Tibial nerve (tissue), 4 donors: ENCODE measurements around the gene RPE. TPM values are rescaled to one million over a fixed set of nuclear protein-coding genes. Genes with fewer than 3 reads are reported as not detected.

Experiments
- DNase-seq, 2 donors: peaks; one replicate each; pipeline ENCODE4 v3.0.0-alpha.2; 2019; ENCODE audit warnings: low spot score in 2 of 2
- H3K27ac ChIP-seq, 4 donors: fragments of 200-600 bp; sonication (generic) in 3 of 4; one replicate each; pipeline ENCODE4 v1.5.1; 2017 to 2019; ENCODE audit warnings: mild to moderate bottlenecking in 1 of 4
- H3K27me3 ChIP-seq, 2 donors: fragments of 200-600 bp; sonication (generic) in 1 of 2; one replicate each; pipeline versions ENCODE4 v1.5.1 to v1.6.0; 2017 to 2019
- H3K36me3 ChIP-seq, 3 donors: fragments of 200-600 bp; sonication (generic); one replicate each; pipeline ENCODE4 v1.5.1; 2018 to 2019
- H3K4me1 ChIP-seq, 4 donors: fragments of 200-600 bp; sonication (generic) in 3 of 4; one replicate each; pipeline ENCODE4 v1.5.1; 2017 to 2019
- H3K4me3 ChIP-seq, 4 donors: fragments of 200-600 bp; sonication (generic) in 3 of 4; one replicate each; pipeline ENCODE4 v1.5.1; 2017 to 2019; ENCODE audit warnings: mild to moderate bottlenecking in 1 of 4, moderate library complexity in 1 of 4
- H3K9me3 ChIP-seq, 4 donors: fragments of 200-600 bp; sonication (generic) in 3 of 4; one replicate each; pipeline ENCODE4 v1.5.1; 2017 to 2019
- EP300 ChIP-seq, 2 donors: sonication (generic); formaldehyde crosslinking; IDR thresholded peaks; one replicate each; pipeline ENCODE4 v1.6.1; 2017; ENCODE audit warnings: antibody characterized with exemption in 2 of 2, mild to moderate bottlenecking in 1 of 2
- POLR2A ChIP-seq, 2 donors: fragments of 450-650 bp; IDR thresholded peaks; one replicate each; pipeline ENCODE4 v1.6.1; 2017; ENCODE audit warnings: antibody characterized with exemption in 2 of 2, mild to moderate bottlenecking in 2 of 2, moderate library complexity in 2 of 2
- WGBS, 2 donors: methylation state at CpG; one replicate each; pipeline ENCODE4 v1.1.5; 2018; 5-methylcytosine and 5-hydroxymethylcytosine counted together
- total RNA-seq, 4 donors: library from RNA; depleted of rRNA; stranded (reverse); fragments of >200 nt; gene quantifications; one replicate each; pipeline ENCODE4 v1.1.0, GENCODE V29; 2016
- TF ChIP-seq, protein P1 (sequence below), 5 experiments: fragments of 200-600 bp in 3 of 5; fragments of 450-650 bp in 2 of 5; sonication (generic) in 3 of 5; IDR thresholded peaks; one replicate each; pipeline ENCODE4 v1.5.1; 2016 to 2019; ENCODE audit warnings: antibody characterized with exemption in 5 of 5, mild to moderate bottlenecking in 3 of 5, moderate library complexity in 2 of 5

RPE gene
- total RNA-seq, 4 donors from 2014 or later: 42.0 to 83.0 (median 58.5) TPM

GRCh38 chr2:210009126-210009525 is 6.7 kb downstream of the RPE start:
- WGBS, 2 donors: 78 to 80% methylated on average over 6 of the region's 6 CpGs
- TF ChIP-seq, protein P1, sequence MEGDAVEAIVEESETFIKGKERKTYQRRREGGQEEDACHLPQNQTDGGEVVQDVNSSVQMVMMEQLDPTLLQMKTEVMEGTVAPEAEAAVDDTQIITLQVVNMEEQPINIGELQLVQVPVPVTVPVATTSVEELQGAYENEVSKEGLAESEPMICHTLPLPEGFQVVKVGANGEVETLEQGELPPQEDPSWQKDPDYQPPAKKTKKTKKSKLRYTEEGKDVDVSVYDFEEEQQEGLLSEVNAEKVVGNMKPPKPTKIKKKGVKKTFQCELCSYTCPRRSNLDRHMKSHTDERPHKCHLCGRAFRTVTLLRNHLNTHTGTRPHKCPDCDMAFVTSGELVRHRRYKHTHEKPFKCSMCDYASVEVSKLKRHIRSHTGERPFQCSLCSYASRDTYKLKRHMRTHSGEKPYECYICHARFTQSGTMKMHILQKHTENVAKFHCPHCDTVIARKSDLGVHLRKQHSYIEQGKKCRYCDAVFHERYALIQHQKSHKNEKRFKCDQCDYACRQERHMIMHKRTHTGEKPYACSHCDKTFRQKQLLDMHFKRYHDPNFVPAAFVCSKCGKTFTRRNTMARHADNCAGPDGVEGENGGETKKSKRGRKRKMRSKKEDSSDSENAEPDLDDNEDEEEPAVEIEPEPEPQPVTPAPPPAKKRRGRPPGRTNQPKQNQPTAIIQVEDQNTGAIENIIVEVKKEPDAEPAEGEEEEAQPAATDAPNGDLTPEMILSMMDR (IDR thresholded peaks at IDR 0.05): no peak
- TF ChIP-seq EP300 (IDR thresholded peaks at IDR 0.05) (no peak), POLR2A (IDR thresholded peaks at IDR 0.05) (no peak)
- H3K36me3 ChIP-seq: peaks cover 0 to 38% (median 0%) of the 10 kb centered on the region in 3 donors

GRCh38 chr2:210009896-210010295 is 7.5 kb downstream of the RPE start:
- no peak for DNase-seq
- no peaks in the 10 kb centered on the region for H3K9me3 ChIP-seq
- no peaks in the 10 kb centered on the region for H3K27me3 ChIP-seq
- no peak for TF ChIP-seq POLR2A (IDR thresholded peaks at IDR 0.05)
- TF ChIP-seq, protein P1 (IDR thresholded peaks at IDR 0.05): no peak
- no peak for TF ChIP-seq EP300 (IDR thresholded peaks at IDR 0.05)
- H3K36me3 ChIP-seq: peaks cover 0 to 46% (median 0%) of the 10 kb centered on the region in 3 donors
- no peak overlapping the region for H3K4me3 ChIP-seq
- peaks cover 0 to 34% (median 6%) of the 10 kb centered on the region in 4 donors for H3K4me1 ChIP-seq
- 83 to 85% methylated on average over 3 of the region's 3 CpGs for WGBS, 2 donors
- no peak overlapping the region for H3K27ac ChIP-seq

More at GRCh38 chr2:210009126-210009525, 6.7 kb downstream of the RPE start:
- H3K9me3 ChIP-seq: no peaks in the 10 kb centered on the region
- H3K4me1 ChIP-seq: peaks cover 0 to 42% (median 8%) of the 10 kb centered on the region in 4 donors
- DNase-seq: no peak
- no peaks in the 10 kb centered on the region for H3K27me3 ChIP-seq
- H3K4me3 ChIP-seq: no peak overlapping the region
- no peak overlapping the region for H3K27ac ChIP-seq

DNA sequence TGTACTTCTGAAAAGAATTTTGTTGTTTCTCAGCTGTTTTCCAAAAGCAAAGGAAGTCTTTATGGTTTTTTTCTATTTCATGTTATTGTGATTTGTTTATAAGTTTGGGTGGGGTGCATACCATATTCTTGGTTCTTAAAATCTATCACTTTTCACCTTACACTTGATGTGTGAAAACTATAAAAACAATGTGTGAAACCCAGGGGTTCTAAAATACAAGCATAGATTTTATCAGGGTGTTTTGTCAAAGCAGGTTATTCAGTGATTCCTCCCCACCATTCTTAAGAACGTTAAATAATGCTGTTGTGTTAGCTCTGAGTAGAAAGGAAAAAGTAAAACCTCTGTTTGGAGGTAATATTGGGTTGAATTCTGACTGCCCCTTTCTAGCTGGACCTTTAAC is 17.7 kb downstream of the RPE start:
- Histone ChIP-seq H3K27me3 (no peaks in the 10 kb centered on the region), H3K27ac (no peak overlapping the region), H3K9me3 (no peaks in the 10 kb centered on the region), H3K36me3 (peaks cover 0 to 97% (median 8%) of the 10 kb centered on the region in 3 donors), H3K4me1 (no peaks in the 10 kb centered on the region), H3K4me3 (no peak overlapping the region)
- TF ChIP-seq EP300 (IDR thresholded peaks at IDR 0.05): no peak
- TF ChIP-seq POLR2A (IDR thresholded peaks at IDR 0.05): no peak
- TF ChIP-seq, protein P1 (IDR thresholded peaks at IDR 0.05): no peak
- WGBS, 2 donors: 67 to 72% methylated on average over 1 of the region's 1 CpG
- DNase-seq: no peak

DNA sequence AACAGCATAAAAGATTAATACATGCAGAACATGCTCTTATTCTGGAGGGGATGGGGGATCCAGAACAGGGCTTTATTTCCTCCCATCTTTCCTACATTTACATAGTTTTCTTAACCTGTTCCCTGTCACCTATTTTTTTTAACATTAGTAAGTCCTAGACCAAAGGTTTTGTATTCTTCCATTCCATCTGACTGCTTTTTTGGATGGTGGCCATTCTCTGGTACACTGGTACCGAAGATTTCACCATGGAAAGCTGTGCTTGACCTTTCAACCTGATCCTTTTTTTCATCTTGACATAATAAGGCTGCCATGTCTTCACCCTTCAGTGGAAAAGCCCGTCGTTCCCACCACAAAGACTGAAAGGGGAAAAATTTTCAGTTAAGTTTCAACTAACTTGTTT is 20.4 kb downstream of the RPE start:
- H3K36me3 ChIP-seq: peaks cover 0 to 99% (median 0%) of the 10 kb centered on the region in 3 donors
- no peaks in the 10 kb centered on the region for H3K4me1 ChIP-seq

DNA sequence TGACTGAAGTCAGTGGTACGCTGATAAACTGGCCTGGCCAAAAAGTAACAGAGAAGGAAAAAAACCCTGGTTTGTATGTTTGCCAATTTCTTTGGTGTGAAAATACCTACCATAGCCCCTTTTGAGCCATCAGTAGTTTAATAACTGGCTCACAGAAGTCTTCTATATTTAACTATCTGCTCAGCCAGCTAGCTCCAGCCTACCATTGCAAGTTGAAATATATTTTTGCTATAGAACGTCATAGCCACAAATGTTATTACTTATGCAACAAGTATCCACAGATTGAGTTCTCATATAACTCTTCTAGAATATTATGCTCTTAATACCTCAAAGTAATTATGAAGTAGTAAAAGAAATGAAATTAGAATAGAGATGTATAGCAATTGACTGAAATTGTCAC is 25.2 kb downstream of the RPE start:
- H3K4me3 ChIP-seq: no peak overlapping the region
- no peaks in the 10 kb centered on the region for H3K9me3 ChIP-seq
- no peak overlapping the region for H3K27ac ChIP-seq
- 83 to 85% methylated on average over 2 of the region's 2 CpGs for WGBS, 2 donors
- no peaks in the 10 kb centered on the region for H3K4me1 ChIP-seq
- TF ChIP-seq POLR2A (IDR thresholded peaks at IDR 0.05): no peak
- TF ChIP-seq, protein P1 (IDR thresholded peaks at IDR 0.05): no peak
- TF ChIP-seq EP300 (IDR thresholded peaks at IDR 0.05): no peak
- DNase-seq: no peak
- peaks cover 0 to 64% (median 0%) of the 10 kb centered on the region in 3 donors for H3K36me3 ChIP-seq
- H3K27me3 ChIP-seq: no peaks in the 10 kb centered on the region

More for the DNA sequence above, 20.4 kb downstream of the RPE start:
- no peak overlapping the region for H3K27ac ChIP-seq
- no peaks in the 10 kb centered on the region for H3K9me3 ChIP-seq
- TF ChIP-seq EP300 (IDR thresholded peaks at IDR 0.05) (no peak), POLR2A (IDR thresholded peaks at IDR 0.05) (no peak)
- no peaks in the 10 kb centered on the region for H3K27me3 ChIP-seq
- DNase-seq: no peak
- no peak overlapping the region for H3K4me3 ChIP-seq
- 84 to 87% methylated on average over 3 of the region's 3 CpGs for WGBS, 2 donors

GRCh38 chr2:210028178-210028577 is 25.7 kb downstream of the RPE start:
- no peak for TF ChIP-seq EP300 (IDR thresholded peaks at IDR 0.05)
- TF ChIP-seq, protein P1 (IDR thresholded peaks at IDR 0.05): no peak
- TF ChIP-seq POLR2A (IDR thresholded peaks at IDR 0.05): no peak
- Histone ChIP-seq H3K36me3 (peaks cover 0 to 58% (median 0%) of the 10 kb centered on the region in 3 donors), H3K9me3 (no peaks in the 10 kb centered on the region), H3K4me1 (no peaks in the 10 kb centered on the region), H3K27me3 (no peaks in the 10 kb centered on the region), H3K4me3 (no peak overlapping the region), H3K27ac (no peak overlapping the region)
- no peak for DNase-seq
- 84 to 87% methylated on average over 2 of the region's 2 CpGs for WGBS, 2 donors
